BE2C (cell line): ENCODE results near the gene LMNB1.

Experiments
- DNase-seq: peaks from one replicate; pipeline ENCODE4 v3.0.0-alpha.2; 2020
- H3K27me3 ChIP-seq: fragments of 250-450 bp; sonication (Bioruptor Pico); 2 replicates; pipeline ENCODE4 v1.5.1; 2020; ENCODE audit warnings: mild to moderate bottlenecking
- H3K36me3 ChIP-seq: fragments of 250-450 bp; sonication (Bioruptor Pico); 2 replicates; pipeline ENCODE4 v1.5.1; 2020; ENCODE audit warnings: mild to moderate bottlenecking
- H3K4me1 ChIP-seq: fragments of 250-450 bp; sonication (Bioruptor Pico); 2 replicates; pipeline ENCODE4 v1.5.1; 2020
- H3K4me3 ChIP-seq: 2 replicates; pipeline ENCODE4 v1.5.1; 2011; ENCODE audit warnings: low read depth, low read length
- H3K9me3 ChIP-seq: fragments of 250-450 bp; sonication (Bioruptor Pico); 2 replicates; pipeline ENCODE4 v1.5.1; 2020
- TF ChIP-seq, protein P1 (sequence below): IDR thresholded peaks from 2 replicates; pipeline ENCODE4 v1.5.1; 2012; ENCODE audit warnings: mild to moderate bottlenecking, low read depth, low read length

LMNB1 gene

DNA sequence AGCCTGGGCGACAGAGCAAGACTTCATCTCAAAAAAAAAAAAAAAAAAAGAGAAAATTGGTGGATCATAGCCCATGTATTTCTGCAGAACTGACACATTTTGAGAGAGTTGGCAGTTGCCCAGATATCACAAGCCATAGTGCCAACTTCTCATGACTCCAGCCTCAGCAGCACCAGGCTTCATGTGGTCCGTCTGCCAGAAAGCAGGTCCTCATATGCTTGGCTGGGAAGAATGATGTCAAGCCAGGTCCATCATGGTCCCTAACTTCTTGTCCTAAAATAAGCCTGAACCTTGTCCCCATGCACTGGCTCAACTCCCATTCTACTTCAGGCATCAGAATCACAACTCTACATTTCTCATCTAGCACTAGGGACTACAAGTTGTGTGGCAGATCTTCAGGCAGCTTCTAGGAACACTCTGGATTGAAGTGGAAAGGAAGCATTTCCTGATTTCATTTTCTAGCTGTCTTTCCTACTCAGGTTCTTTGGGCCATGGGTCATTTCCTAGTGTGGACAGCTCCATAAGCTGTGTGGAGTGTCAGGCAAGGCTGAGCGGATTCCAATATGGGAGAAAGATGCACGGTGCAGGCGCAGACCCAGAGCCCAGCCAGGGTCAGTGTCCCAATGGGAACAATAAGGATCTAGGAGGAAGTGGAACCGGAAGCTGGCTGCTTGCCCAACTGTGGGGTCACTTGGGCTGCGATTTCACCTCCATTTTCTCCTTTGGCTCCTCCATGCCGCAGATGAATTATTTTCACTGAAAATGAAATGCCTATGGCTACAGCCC lies 90.1 kb downstream of the LMNB1 start:
- peaks cover 4% of the 10 kb centered on the region; the same call in 1 of the 2 replicates for H3K36me3 ChIP-seq
- H3K4me1 ChIP-seq = no peaks in the 10 kb centered on the region; the same call in 1 of the 2 replicates
- TF ChIP-seq, protein P1, sequence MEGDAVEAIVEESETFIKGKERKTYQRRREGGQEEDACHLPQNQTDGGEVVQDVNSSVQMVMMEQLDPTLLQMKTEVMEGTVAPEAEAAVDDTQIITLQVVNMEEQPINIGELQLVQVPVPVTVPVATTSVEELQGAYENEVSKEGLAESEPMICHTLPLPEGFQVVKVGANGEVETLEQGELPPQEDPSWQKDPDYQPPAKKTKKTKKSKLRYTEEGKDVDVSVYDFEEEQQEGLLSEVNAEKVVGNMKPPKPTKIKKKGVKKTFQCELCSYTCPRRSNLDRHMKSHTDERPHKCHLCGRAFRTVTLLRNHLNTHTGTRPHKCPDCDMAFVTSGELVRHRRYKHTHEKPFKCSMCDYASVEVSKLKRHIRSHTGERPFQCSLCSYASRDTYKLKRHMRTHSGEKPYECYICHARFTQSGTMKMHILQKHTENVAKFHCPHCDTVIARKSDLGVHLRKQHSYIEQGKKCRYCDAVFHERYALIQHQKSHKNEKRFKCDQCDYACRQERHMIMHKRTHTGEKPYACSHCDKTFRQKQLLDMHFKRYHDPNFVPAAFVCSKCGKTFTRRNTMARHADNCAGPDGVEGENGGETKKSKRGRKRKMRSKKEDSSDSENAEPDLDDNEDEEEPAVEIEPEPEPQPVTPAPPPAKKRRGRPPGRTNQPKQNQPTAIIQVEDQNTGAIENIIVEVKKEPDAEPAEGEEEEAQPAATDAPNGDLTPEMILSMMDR = no peak
- H3K27me3 ChIP-seq = no peaks in the 10 kb centered on the region
- no peak overlapping the region for H3K4me3 ChIP-seq
- no peak for DNase-seq
- no peaks in the 10 kb centered on the region for H3K9me3 ChIP-seq

DNA sequence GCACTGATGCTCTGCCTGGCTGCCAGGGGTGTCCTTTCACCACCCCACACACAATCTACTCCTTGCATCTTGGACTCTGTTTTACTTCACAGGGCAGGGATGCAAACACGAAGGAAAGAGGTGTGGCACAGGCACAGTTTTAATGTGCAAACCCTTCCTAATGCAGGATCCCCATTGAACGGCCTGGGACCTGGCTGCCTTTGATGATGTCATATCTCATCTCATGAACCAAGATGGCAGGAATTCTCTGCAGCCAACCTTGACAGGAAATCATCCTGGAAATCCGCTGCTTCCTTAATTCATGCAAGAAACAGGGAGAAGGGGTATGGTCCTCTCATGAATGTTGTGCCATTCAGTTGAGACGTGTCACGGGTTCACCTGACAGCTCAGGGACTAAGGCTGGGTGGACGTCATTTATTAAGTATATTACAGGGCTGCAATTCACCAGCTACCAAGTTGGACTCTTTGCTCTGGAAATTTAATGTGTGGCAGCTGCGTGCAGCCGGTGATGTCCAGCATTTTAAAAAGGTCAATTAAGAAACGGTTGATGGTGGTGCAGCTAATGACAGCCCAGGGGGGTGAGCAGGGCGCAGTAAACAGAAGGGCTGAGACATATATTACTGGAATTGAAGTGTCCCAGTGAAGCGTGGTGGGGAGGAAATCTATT lies 91.5 kb downstream of the LMNB1 start:
- Histone ChIP-seq H3K4me3 (peak overlapping the region; percentile 64), H3K4me1 (no peaks in the 10 kb centered on the region; the same call in 1 of the 2 replicates), H3K9me3 (no peaks in the 10 kb centered on the region), H3K27me3 (no peaks in the 10 kb centered on the region), H3K36me3 (peaks cover 4% of the 10 kb centered on the region; the same call in 1 of the 2 replicates)
- no peak for DNase-seq
- TF ChIP-seq, protein P1 = no peak

DNA sequence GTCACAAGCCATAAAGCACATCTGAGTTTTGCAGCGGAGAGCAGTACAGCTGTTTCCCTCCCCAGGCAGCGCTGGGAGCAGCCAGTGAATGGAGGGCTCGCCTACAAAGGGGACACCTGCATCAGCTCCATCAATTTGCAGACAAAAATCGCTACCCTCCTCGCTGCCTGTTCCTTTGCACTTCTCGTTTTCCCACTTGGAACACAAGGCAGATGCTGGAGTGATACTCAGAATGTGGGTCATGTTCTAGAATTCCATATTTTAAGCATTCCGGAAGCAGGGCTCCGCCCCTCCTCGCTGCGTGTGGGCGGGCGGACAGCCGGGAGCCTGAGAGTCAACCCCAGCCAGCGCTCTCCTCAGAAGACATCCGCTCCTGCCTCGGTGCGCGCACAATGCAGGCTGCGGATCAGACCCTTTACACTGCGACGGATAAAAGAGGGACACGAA lies 92.1 kb downstream of the LMNB1 start:
- H3K9me3 ChIP-seq = no peaks in the 10 kb centered on the region
- TF ChIP-seq, protein P1 = no peak
- DNase-seq = peak; percentile 44

DNA sequence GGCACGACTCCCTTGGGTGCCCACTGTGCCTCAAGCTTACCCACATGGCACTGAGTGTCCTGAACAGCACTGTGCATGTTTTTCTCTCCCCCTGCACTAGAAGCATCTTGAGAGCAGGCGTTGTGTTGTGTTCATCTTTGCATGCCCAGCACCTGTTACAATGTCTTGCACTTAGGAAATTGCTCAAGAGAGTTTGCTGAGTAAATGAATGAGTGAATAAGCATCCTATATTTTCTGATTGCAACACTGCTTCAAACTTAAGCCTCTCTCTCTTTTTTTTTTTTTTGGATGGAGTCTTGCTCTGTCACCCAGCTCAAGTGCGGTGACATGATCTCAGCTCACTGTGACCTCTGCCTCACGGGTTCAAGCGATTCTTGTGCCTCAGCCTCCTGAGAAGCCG lies 94.5 kb downstream of the LMNB1 start:
- TF ChIP-seq, protein P1 = no peak
- Histone ChIP-seq H3K36me3 (peaks cover 4% of the 10 kb centered on the region; the same call in 1 of the 2 replicates), H3K4me1 (no peaks in the 10 kb centered on the region; the same call in 1 of the 2 replicates), H3K9me3 (no peaks in the 10 kb centered on the region), H3K4me3 (no peak overlapping the region), H3K27me3 (no peaks in the 10 kb centered on the region)
- no peak for DNase-seq

More for the DNA sequence above, 92.1 kb downstream of the LMNB1 start:
- no peaks in the 10 kb centered on the region; the same call in 1 of the 2 replicates for H3K4me1 ChIP-seq
- peak overlapping the region; percentile 64 for H3K4me3 ChIP-seq
- H3K27me3 ChIP-seq = no peaks in the 10 kb centered on the region
- H3K36me3 ChIP-seq = peaks cover 4% of the 10 kb centered on the region; the same call in 1 of the 2 replicates

DNA sequence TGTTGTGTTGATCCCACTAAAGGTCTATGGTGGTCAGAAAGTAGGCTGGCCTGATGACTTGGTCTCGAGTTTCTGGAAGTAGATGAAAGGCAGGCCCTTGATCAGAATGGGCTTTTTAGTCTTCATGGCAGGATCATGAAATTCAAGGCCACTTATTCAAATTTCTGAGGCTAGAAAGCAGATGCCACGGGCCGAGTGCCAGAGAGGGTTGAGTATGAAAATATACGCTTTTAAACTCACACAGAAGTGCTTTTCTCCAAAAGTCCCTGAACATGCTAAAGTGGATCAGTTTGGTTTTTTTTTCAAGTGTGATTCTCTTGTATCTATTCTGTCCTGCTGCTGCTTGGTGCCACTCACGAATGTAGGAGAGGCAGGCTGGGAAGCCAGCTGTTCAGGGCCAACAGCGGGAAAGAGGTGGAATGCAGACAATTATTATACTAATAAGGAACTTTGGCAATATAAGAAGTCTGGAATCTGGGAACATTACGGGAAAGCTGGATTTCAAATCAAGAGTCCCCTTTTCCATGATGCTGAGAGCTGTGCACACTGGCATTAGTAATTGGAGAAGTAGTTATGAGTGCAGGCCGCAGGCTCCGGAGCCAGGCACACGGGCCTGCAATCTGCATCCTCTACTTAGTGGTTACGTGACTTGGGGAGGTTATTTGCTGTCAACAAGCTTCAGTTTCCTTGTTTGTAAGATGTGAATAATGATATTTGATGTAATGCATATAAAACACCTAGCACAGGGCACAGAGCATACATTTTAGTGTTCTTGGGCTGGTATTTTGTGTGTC lies 95.8 kb downstream of the LMNB1 start:
- no peak for DNase-seq
- TF ChIP-seq, protein P1 = no peak
- Histone ChIP-seq H3K9me3 (no peaks in the 10 kb centered on the region), H3K36me3 (peaks cover 4% of the 10 kb centered on the region; the same call in 1 of the 2 replicates), H3K4me3 (no peak overlapping the region), H3K4me1 (no peaks in the 10 kb centered on the region; the same call in 1 of the 2 replicates), H3K27me3 (no peaks in the 10 kb centered on the region)
